GM12878 (cell line): ENCODE results near the gene GIPC3. TPM values are rescaled to one million over a fixed set of nuclear protein-coding genes. Genes with fewer than 3 reads are reported as not detected.

Experiments
- ATAC-seq: fragments of 200-7000 bp; cut with Tn5 transposase; 3 replicates; pipeline ENCODE4 v1.9.1; 2020; ENCODE audit warnings: mild to moderate bottlenecking, moderate library complexity
- BruUV-seq: library from RNA; stranded (reverse); fragments of 400-500 nt; replicated peaks from 2 replicates; lab custom pipeline; 2021; lab: Mats Ljungman, UMichigan
- CTCF ChIA-PET: fragments of 300-600 bp; sonication (Branson Sonifier 250); formaldehyde crosslinking; extraction: SDS; loops from one replicate; lab custom pipeline; 2021; ENCODE audit warnings: inconsistent platforms; lab: Yijun Ruan, JAX
- POLR2A ChIA-PET: fragments of 350-600 bp; formaldehyde crosslinking; extraction: SDS; loops from one replicate; lab custom pipeline; 2021; ENCODE audit warnings: inconsistent platforms; lab: Charles Lee
- RAD21 ChIA-PET: fragments of 300-600 bp; sonication (Branson Sonifier 250); formaldehyde crosslinking; loops from one replicate; lab custom pipeline; 2023; ENCODE audit warnings: antibody characterized with exemption; ENCODE audit not compliant: unreplicated experiment; lab: Charles Lee
- SMC1A ChIA-PET: fragments of 300-600 bp; sonication (Branson Sonifier 250); formaldehyde crosslinking; loops from one replicate; lab custom pipeline; 2023; ENCODE audit not compliant: unreplicated experiment, uncharacterized antibody; lab: Charles Lee
- DNase-seq: peaks from one replicate; pipeline ENCODE4 v3.0.0-alpha.2; 2011; ENCODE audit warnings: low read depth, low spot score
- FAIRE-seq: peaks from 3 replicates; lab custom pipeline; 2011; peaks lifted over from hg19 to GRCh38; lab: Jason Lieb, UNC
- H2AFZ ChIP-seq: 2 replicates; pipeline ENCODE4 v1.6.0; 2011; ENCODE audit warnings: low read depth, low read length, control low read depth; ENCODE audit not compliant: control insufficient read depth
- H3K27ac ChIP-seq: 2 replicates; pipeline ENCODE4 v1.5.1; 2011; ENCODE audit warnings: control low read depth; ENCODE audit not compliant: control insufficient read depth, insufficient read depth
- H3K27me3 ChIP-seq, 2 experiments: replicated peaks in 1 of 2; 2 replicates each; pipeline versions ENCODE4 v1.6.0 to v1.6.1; 2011; ENCODE audit warnings: low read length in 1 of 2; ENCODE audit not compliant: control insufficient read depth in 2 of 2, insufficient read depth in 2 of 2
- H3K36me3 ChIP-seq, 2 experiments: 2 replicates each; pipeline ENCODE4 v1.5.1; 2011; ENCODE audit warnings: low read length in 1 of 2; ENCODE audit not compliant: control insufficient read depth in 2 of 2, insufficient read depth in 2 of 2
- H3K4me1 ChIP-seq: 2 replicates; pipeline ENCODE4 v1.6.1; 2011; ENCODE audit warnings: mild to moderate bottlenecking, low read length, moderate library complexity, mixed read lengths; ENCODE audit not compliant: control insufficient read depth, insufficient read depth
- H3K4me2 ChIP-seq: 2 replicates; pipeline ENCODE4 v1.6.0; 2011; ENCODE audit warnings: control low read depth; ENCODE audit not compliant: control insufficient read depth, insufficient read depth
- H3K4me3 ChIP-seq: fragments of 200-600 bp; sonication (generic); 2 replicates; pipeline ENCODE4 v1.5.1; 2016
- H3K79me2 ChIP-seq: 2 replicates; pipeline ENCODE4 v1.6.0; 2011; ENCODE audit warnings: low read length; ENCODE audit not compliant: control insufficient read depth, insufficient read depth
- H3K9ac ChIP-seq: 2 replicates; pipeline ENCODE4 v1.8.0; 2011; ENCODE audit warnings: low read length, control low read depth, mixed read lengths; ENCODE audit not compliant: control insufficient read depth, insufficient read depth
- H3K9me3 ChIP-seq: replicated peaks from 3 replicates; pipeline ENCODE4 v1.5.1; 2011; ENCODE audit warnings: mild to moderate bottlenecking, low read length; ENCODE audit not compliant: control insufficient read depth, insufficient read depth
- H4K20me1 ChIP-seq: 2 replicates; pipeline ENCODE4 v1.6.0; 2011; ENCODE audit not compliant: control insufficient read depth, insufficient read depth
- CHD1 ChIP-seq: IDR thresholded peaks from 2 replicates; pipeline ENCODE4 v1.6.1; 2012; ENCODE audit warnings: low read depth, low read length, improper control_type of control experiment
- EZH2 ChIP-seq: IDR thresholded peaks from 2 replicates; pipeline ENCODE4 v1.6.1; 2012; ENCODE audit warnings: low read depth, mild to moderate bottlenecking, control low read depth, inconsistent platforms, low read length, borderline replicate concordance; ENCODE audit not compliant: control insufficient read depth
- GATAD2B ChIP-seq: fragments of 450-650 bp; conservative IDR thresholded peaks from 2 replicates; pipeline ENCODE4 v1.6.1; 2017; ENCODE audit warnings: low read depth, mild to moderate bottlenecking, moderate library complexity
- IRF4 ChIP-seq: IDR thresholded peaks from 2 replicates; pipeline ENCODE4 v1.6.1; 2011; ENCODE audit warnings: low read depth, low read length
- MYB ChIP-seq: fragments of 150-350 bp; IDR thresholded peaks from 2 replicates; pipeline ENCODE4 v1.6.1; 2014; ENCODE audit warnings: mild to moderate bottlenecking, low read depth, low read length, borderline replicate concordance
- POLR2AphosphoS5 ChIP-seq: IDR thresholded peaks from 2 replicates; pipeline ENCODE4 v1.6.1; 2011; ENCODE audit warnings: mild to moderate bottlenecking, low read length, inconsistent platforms
- RAD51 ChIP-seq: fragments of 450-650 bp; IDR thresholded peaks from 2 replicates; pipeline ENCODE4 v1.6.1; 2016; ENCODE audit warnings: moderate library complexity, mild to moderate bottlenecking, inconsistent platforms
- SPI1 ChIP-seq: IDR thresholded peaks from 2 replicates; pipeline ENCODE4 v1.6.1; 2011; ENCODE audit warnings: low read depth, mild to moderate bottlenecking, low read length, moderate library complexity, borderline replicate concordance; ENCODE audit not compliant: insufficient read depth
- ZBED1 ChIP-seq: IDR thresholded peaks from 2 replicates; pipeline ENCODE4 v1.6.1; 2016; ENCODE audit warnings: borderline replicate concordance
- WGBS: methylation state at CpG from one replicate; pipeline ENCODE4 v1.1.6; 2016; ENCODE audit warnings: low lambda C conversion rate; ENCODE audit not compliant: insufficient replicate concordance, insufficient coverage; ENCODE audit errors: missing lambda C conversion rate; 5-methylcytosine and 5-hydroxymethylcytosine counted together
- in situ Hi-C: fragments of 300-500 bp; cut with MboI; formaldehyde crosslinking; loops from 9 replicates; pipeline ENCODE4 v1.14.3; 2018; ENCODE audit warnings: mixed read lengths
- intact Hi-C: fragments of 100-400 bp; cut with micrococcal nuclease; formaldehyde crosslinking; loops from one replicate; pipeline ENCODE4 v1.14.2; 2022; ENCODE audit not compliant: unreplicated experiment
- polyA plus RNA-seq, 11 experiments: library from polyadenylated mRNA; depleted of rRNA in 4 of 11; unstranded in 6 of 11; stranded (reverse) in 5 of 11; fragments of >200 nt; fragmentation: Nextera tagmentation in 4 of 11; fragmentation: Illumina TruSeq in 1 of 11; extraction: Ambion mirVana in 4 of 11; extraction: Trizol in 1 of 11; gene quantifications; 1 replicate in 1 of 11; 2 replicates in 10 of 11; pipeline versions ENCODE4 v1.2.1 to v1.2.3, GENCODE V29; 2011 to 2016; ENCODE audit warnings: inconsistent platforms in 2 of 11, missing spikeins in 2 of 11, low read depth in 1 of 11
- total RNA-seq, 4 experiments: library from RNA; depleted of rRNA in 3 of 4; stranded (reverse); fragments of >200 nt in 3 of 4; fragmentation: Illumina TruSeq in 1 of 4; extraction: Trizol in 1 of 4; gene quantifications; 2 replicates each; pipeline versions ENCODE4 v1.2.1 to v1.2.3, GENCODE V29; 2013 to 2021
- TF ChIP-seq, protein P1 (sequence below): IDR thresholded peaks from 2 replicates; pipeline ENCODE4 v1.6.1; 2012; ENCODE audit warnings: low read depth, low read length, improper control_type of control experiment
- TF ChIP-seq, protein P2 (sequence below): IDR thresholded peaks from 2 replicates; pipeline ENCODE4 v1.6.1; 2012; ENCODE audit warnings: low read depth, low read length, improper control_type of control experiment
- TF ChIP-seq, protein P3 (sequence below): fragments of 450-650 bp; IDR thresholded peaks from 2 replicates; pipeline ENCODE4 v1.6.1; 2017; ENCODE audit warnings: borderline replicate concordance
- TF ChIP-seq, protein P4 (sequence below): fragments of 450-650 bp; formaldehyde crosslinking; IDR thresholded peaks from 2 replicates; pipeline ENCODE4 v1.4.0; 2020; ENCODE audit warnings: mild to moderate bottlenecking, moderate library complexity

GIPC3 gene
- total and polyA plus RNA-seq, 10 of the 15 experiments (the other 5 are each of a cell fraction or from before 2014, with no cell fraction given) = not detected

DNA sequence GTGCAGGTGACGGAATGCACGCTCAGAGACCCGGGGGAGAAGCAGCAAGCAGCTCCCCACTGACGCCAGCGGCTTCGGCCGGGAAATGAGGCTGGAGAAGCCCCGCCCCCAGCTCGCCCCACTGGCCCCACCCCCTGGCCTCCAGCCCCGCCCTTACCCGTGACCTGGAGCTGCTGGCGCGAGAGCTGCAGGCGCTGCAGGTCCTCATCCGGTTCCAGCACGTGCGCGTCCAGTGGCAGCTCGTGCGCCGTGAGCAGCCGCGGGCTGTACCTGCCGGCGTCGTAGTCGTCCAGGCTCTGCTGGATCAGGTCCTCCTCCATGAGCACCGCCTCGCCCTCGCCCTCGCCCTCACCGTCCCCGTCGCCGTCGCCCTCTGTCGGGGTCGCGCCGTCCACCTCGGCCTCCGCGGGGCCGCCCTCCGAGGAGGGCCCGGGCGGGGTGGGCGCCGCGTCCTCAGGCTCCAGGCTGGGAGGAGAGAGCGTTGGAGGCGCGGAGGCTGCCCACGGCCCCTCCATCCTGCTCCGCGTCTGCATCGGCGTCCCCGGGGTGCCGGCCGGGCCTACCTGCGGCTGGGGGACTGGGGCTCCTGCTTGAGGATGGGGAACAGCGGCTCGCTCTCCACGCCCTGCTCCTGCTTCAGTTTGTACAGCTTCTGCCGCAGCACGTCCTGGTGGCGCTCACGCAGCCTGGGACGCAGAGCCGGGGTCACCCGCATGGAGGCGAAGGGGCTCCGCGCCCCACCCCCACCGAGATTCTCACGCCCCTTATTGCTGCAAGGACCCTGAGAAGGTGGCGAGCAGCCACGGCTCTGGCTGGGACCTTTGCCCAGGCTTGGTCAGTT lies 27.8 kb downstream of the GIPC3 start (continued):
- TF ChIP-seq ZBED1 = no peak
- no peak for TF ChIP-seq POLR2AphosphoS5
- TF ChIP-seq, protein P1, sequence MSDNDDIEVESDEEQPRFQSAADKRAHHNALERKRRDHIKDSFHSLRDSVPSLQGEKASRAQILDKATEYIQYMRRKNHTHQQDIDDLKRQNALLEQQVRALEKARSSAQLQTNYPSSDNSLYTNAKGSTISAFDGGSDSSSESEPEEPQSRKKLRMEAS = no peak

DNA sequence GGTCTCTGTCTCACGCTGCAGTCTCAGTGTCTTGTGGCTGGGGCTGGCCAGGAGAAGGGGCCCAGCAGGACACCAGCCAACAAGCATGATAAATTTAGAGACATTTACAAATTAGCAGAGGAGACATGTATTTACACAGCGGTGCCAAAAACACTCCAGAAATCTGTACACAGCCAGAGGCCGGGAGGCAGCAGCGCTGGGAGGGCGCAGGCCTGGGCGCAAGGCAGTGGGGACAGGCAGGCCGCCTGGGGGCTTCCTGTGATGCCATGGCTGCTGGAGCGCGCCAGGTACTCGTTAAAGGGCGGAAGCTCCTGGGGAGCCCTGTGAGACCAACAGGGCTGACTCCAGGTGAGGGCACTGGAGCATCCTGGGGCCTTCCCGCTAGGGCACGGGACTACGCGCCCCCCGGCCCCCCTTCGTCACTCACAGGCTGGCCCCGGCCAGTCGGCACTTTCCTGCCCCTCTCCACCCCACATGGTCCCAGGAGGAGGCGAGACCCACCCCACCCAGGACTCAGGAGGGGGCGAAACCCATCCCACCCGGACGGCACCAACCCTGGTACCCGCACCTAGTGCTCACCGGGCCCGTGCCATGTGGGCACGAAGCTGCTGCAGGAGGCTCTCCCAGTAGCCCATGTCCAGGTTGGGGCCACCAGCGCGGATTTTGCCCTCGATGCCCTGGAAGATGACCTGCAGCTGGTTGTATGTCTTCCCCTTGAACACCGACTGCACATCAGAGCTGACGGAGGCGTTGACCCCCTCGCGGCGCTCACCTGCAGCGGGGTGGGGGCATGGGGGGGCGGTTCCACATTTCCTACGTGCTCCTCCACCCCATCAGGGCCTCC lies 28.8 kb downstream of the GIPC3 start:
- Histone ChIP-seq H3K4me3 (no peak overlapping the region), H3K27me3 (no peaks in the 10 kb centered on the region), H3K36me3 (peaks cover 0 to 11% of the 10 kb centered on the region in 2 experiments; a peak in 3 of 4 replicates), H3K9ac (no peak overlapping the region), H3K79me2 (no peaks in the 10 kb centered on the region), H3K4me2 (no peak overlapping the region), H3K27ac (no peak overlapping the region), H4K20me1 (no peaks in the 10 kb centered on the region), H3K9me3 (no peaks in the 10 kb centered on the region), H2AFZ (no peak overlapping the region), H3K4me1 (no peaks in the 10 kb centered on the region)
- in situ Hi-C loops = no loop called here
- ChIA-PET POLR2A (no interaction called here), CTCF (no interaction called here), SMC1A (no interaction called here), RAD21 (no interaction called here)
- intact Hi-C loops = no loop called here
- ATAC-seq (no peak), DNase-seq (no peak), FAIRE-seq (no peak)
- no TSS peak for BruUV-seq
- WGBS = 88% methylated on average over 35 of the region's 39 CpGs
- TF ChIP-seq IRF4 (no peak), CHD1 (no peak), EZH2 (no peak), GATAD2B (no peak), RAD51 (no peak), SPI1 (no peak), MYB (no peak)
- TF ChIP-seq, protein P2, sequence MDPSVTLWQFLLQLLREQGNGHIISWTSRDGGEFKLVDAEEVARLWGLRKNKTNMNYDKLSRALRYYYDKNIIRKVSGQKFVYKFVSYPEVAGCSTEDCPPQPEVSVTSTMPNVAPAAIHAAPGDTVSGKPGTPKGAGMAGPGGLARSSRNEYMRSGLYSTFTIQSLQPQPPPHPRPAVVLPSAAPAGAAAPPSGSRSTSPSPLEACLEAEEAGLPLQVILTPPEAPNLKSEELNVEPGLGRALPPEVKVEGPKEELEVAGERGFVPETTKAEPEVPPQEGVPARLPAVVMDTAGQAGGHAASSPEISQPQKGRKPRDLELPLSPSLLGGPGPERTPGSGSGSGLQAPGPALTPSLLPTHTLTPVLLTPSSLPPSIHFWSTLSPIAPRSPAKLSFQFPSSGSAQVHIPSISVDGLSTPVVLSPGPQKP = no peak
- TF ChIP-seq, protein P3, sequence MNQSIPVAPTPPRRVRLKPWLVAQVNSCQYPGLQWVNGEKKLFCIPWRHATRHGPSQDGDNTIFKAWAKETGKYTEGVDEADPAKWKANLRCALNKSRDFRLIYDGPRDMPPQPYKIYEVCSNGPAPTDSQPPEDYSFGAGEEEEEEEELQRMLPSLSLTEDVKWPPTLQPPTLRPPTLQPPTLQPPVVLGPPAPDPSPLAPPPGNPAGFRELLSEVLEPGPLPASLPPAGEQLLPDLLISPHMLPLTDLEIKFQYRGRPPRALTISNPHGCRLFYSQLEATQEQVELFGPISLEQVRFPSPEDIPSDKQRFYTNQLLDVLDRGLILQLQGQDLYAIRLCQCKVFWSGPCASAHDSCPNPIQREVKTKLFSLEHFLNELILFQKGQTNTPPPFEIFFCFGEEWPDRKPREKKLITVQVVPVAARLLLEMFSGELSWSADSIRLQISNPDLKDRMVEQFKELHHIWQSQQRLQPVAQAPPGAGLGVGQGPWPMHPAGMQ = no peak
- TF ChIP-seq, protein P4, sequence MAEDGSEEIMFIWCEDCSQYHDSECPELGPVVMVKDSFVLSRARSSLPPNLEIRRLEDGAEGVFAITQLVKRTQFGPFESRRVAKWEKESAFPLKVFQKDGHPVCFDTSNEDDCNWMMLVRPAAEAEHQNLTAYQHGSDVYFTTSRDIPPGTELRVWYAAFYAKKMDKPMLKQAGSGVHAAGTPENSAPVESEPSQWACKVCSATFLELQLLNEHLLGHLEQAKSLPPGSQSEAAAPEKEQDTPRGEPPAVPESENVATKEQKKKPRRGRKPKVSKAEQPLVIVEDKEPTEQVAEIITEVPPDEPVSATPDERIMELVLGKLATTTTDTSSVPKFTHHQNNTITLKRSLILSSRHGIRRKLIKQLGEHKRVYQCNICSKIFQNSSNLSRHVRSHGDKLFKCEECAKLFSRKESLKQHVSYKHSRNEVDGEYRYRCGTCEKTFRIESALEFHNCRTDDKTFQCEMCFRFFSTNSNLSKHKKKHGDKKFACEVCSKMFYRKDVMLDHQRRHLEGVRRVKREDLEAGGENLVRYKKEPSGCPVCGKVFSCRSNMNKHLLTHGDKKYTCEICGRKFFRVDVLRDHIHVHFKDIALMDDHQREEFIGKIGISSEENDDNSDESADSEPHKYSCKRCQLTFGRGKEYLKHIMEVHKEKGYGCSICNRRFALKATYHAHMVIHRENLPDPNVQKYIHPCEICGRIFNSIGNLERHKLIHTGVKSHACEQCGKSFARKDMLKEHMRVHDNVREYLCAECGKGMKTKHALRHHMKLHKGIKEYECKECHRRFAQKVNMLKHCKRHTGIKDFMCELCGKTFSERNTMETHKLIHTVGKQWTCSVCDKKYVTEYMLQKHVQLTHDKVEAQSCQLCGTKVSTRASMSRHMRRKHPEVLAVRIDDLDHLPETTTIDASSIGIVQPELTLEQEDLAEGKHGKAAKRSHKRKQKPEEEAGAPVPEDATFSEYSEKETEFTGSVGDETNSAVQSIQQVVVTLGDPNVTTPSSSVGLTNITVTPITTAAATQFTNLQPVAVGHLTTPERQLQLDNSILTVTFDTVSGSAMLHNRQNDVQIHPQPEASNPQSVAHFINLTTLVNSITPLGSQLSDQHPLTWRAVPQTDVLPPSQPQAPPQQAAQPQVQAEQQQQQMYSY = no peak
